Immature natural killer cell (primary cell): Measurements from ENCODE around the gene NOP53. TPM values are rescaled to one million over a fixed set of nuclear protein-coding genes. Genes with fewer than 3 reads are reported as not detected.
A peak's percentile ranks its signal among the peaks of the same experiment; 100 is the strongest.
"Not testable (repeated sequence)": the region's sequence is repeated elsewhere in the genome, so short reads cannot be mapped to it uniquely, and the experiment has no call there.

ENCODE experiments used
- DNase-seq, 3 donors: peaks; one replicate each; pipeline ENCODE4 v3.0.0; 2022; ENCODE audit warnings: mixed read lengths in 1 of 3
- H3K27ac Mint-ChIP-seq, 6 donors: one replicate each; pipeline ENCODE4 v1.8.0; 2020; ENCODE audit warnings: mixed read lengths in 6 of 6, mild to moderate bottlenecking in 5 of 6, inconsistent platforms in 4 of 6, moderate library complexity in 3 of 6
- H3K27me3 Mint-ChIP-seq, 3 donors: one replicate each; pipeline ENCODE4 v1.8.0; 2020 to 2021; ENCODE audit warnings: low read depth in 3 of 3, mild to moderate bottlenecking in 3 of 3, mixed read lengths in 3 of 3, moderate library complexity in 3 of 3, inconsistent platforms in 1 of 3
- H3K36me3 Mint-ChIP-seq, 3 donors: one replicate each; pipeline ENCODE4 v1.8.0; 2020; ENCODE audit warnings: mixed read lengths in 3 of 3, inconsistent platforms in 2 of 3, mild to moderate bottlenecking in 2 of 3
- H3K4me1 Mint-ChIP-seq, 2 donors: one replicate each; pipeline ENCODE4 v1.8.0; 2020; ENCODE audit warnings: inconsistent platforms in 2 of 2, mild to moderate bottlenecking in 2 of 2, mixed read lengths in 2 of 2, moderate library complexity in 1 of 2
- H3K4me3 Mint-ChIP-seq, 5 donors: one replicate each; pipeline ENCODE4 v1.8.0; 2020; ENCODE audit warnings: mild to moderate bottlenecking in 5 of 5, mixed read lengths in 5 of 5, inconsistent platforms in 3 of 5, moderate library complexity in 3 of 5
- H3K9me3 Mint-ChIP-seq, 6 donors: one replicate each; pipeline ENCODE4 v1.8.0; 2020; ENCODE audit warnings: mild to moderate bottlenecking in 6 of 6, mixed read lengths in 6 of 6, inconsistent platforms in 4 of 6, moderate library complexity in 3 of 6
- polyA plus RNA-seq, 3 donors: library from polyadenylated mRNA; unstranded; fragments of 300-500 nt; fragmentation: Illumina TruSeq; gene quantifications; one replicate each; pipeline ENCODE4 v1.2.3, GENCODE V29; 2021

Gene NOP53
- polyA plus RNA-seq, 3 donors from 2014 or later: 72.0 to 234 (median 101) TPM

- peaks cover 6 to 8% of the 10 kb centered on the region in 2 donors for H3K4me1 Mint-ChIP-seq
- H3K36me3 Mint-ChIP-seq: peaks cover 0 to 4% (median 0%) of the 10 kb centered on the region in 3 donors
- no peak overlapping the region for H3K4me3 Mint-ChIP-seq
- no peaks in the 10 kb centered on the region for H3K9me3 Mint-ChIP-seq
- no peak for DNase-seq
- H3K27ac Mint-ChIP-seq: no peak overlapping the region
- H3K27me3 Mint-ChIP-seq: peaks cover 12 to 14% (median 13%) of the 10 kb centered on the region in 3 donors
These were observed 18.9 kb upstream of the NOP53 start for GRCh38 chr19:47726467-47726866.

GRCh38 chr19:47728295-47728694, 17.1 kb upstream of the NOP53 start:
- peaks cover 7 to 16% (median 12%) of the 10 kb centered on the region in 3 donors for H3K27me3 Mint-ChIP-seq
- not testable (repeated sequence) for H3K27ac Mint-ChIP-seq, H3K4me3 Mint-ChIP-seq

GRCh38 chr19:47729468-47729798, 15.9 kb upstream of the NOP53 start:
- peak overlapping the region in 1 of 5 donors; percentile 55 for H3K4me3 Mint-ChIP-seq
- no peak overlapping the region for H3K27ac Mint-ChIP-seq
- H3K36me3 Mint-ChIP-seq: peaks cover 0 to 4% (median 0%) of the 10 kb centered on the region in 3 donors
- DNase-seq: no peak
- peaks cover 6 to 8% of the 10 kb centered on the region in 2 donors for H3K4me1 Mint-ChIP-seq
- peaks cover 7 to 16% (median 11%) of the 10 kb centered on the region in 3 donors for H3K27me3 Mint-ChIP-seq
- no peaks in the 10 kb centered on the region for H3K9me3 Mint-ChIP-seq

More at GRCh38 chr19:47728295-47728694, 17.1 kb upstream of the NOP53 start:
- not testable (repeated sequence) for H3K36me3 Mint-ChIP-seq, H3K4me1 Mint-ChIP-seq, DNase-seq, H3K9me3 Mint-ChIP-seq

- Mint-ChIP-seq H3K9me3 (no peaks in the 10 kb centered on the region), H3K27me3 (peaks cover 7 to 15% (median 10%) of the 10 kb centered on the region in 3 donors), H3K4me3 (no peak overlapping the region), H3K27ac (no peak overlapping the region), H3K4me1 (peaks cover 6 to 8% of the 10 kb centered on the region in 2 donors), H3K36me3 (peaks cover 0 to 4% (median 0%) of the 10 kb centered on the region in 3 donors)
- DNase-seq: no peak
These were observed 15.4 kb upstream of the NOP53 start for GRCh38 chr19:47729799-47730520.

- Mint-ChIP-seq H3K4me1 (peaks cover 6 to 8% of the 10 kb centered on the region in 2 donors), H3K9me3 (no peaks in the 10 kb centered on the region), H3K4me3 (no peak overlapping the region), H3K27ac (no peak overlapping the region), H3K36me3 (peaks cover 0 to 4% (median 0%) of the 10 kb centered on the region in 3 donors), H3K27me3 (peaks cover 7 to 14% (median 10%) of the 10 kb centered on the region in 3 donors)
- DNase-seq: no peak
These were observed 14.8 kb upstream of the NOP53 start for GRCh38 chr19:47730521-47730889.

- Mint-ChIP-seq H3K27ac (no peak overlapping the region), H3K4me3 (no peak overlapping the region), H3K36me3 (peaks cover 0 to 4% (median 0%) of the 10 kb centered on the region in 3 donors), H3K9me3 (no peaks in the 10 kb centered on the region), H3K27me3 (peaks cover 7 to 14% (median 10%) of the 10 kb centered on the region in 3 donors), H3K4me1 (peaks cover 6 to 8% of the 10 kb centered on the region in 2 donors)
- no peak for DNase-seq
These were observed 14.4 kb upstream of the NOP53 start for GRCh38 chr19:47730910-47731309.

GRCh38 chr19:47735131-47735530, 10.2 kb upstream of the NOP53 start:
- H3K36me3 Mint-ChIP-seq: peaks cover 0 to 4% (median 0%) of the 10 kb centered on the region in 3 donors
- H3K4me1 Mint-ChIP-seq: no peaks in the 10 kb centered on the region
- H3K27me3 Mint-ChIP-seq: peaks cover 3 to 6% (median 5%) of the 10 kb centered on the region in 3 donors
- DNase-seq: no peak
- no peaks in the 10 kb centered on the region for H3K9me3 Mint-ChIP-seq
- no peak overlapping the region for H3K27ac Mint-ChIP-seq
- no peak overlapping the region for H3K4me3 Mint-ChIP-seq

- Mint-ChIP-seq H3K36me3 (peaks cover 0 to 4% (median 0%) of the 10 kb centered on the region in 3 donors), H3K9me3 (no peaks in the 10 kb centered on the region), H3K27me3 (peaks cover 5 to 16% (median 5%) of the 10 kb centered on the region in 3 donors), H3K4me3 (no peak overlapping the region), H3K27ac (no peak overlapping the region), H3K4me1 (peaks cover 8 to 20% of the 10 kb centered on the region in 2 donors)
- no peak for DNase-seq
These were observed 4.4 kb upstream of the NOP53 start for GRCh38 chr19:47740866-47741519.

GRCh38 chr19:47741544-47742140, 3.7 kb upstream of the NOP53 start:
- Mint-ChIP-seq H3K4me3 (peak overlapping the region in 2 of 5 donors; percentile 27 to 49), H3K27me3 (peaks cover 5 to 16% (median 5%) of the 10 kb centered on the region in 3 donors), H3K36me3 (peaks cover 0 to 4% (median 0%) of the 10 kb centered on the region in 3 donors), H3K4me1 (peaks cover 11 to 22% of the 10 kb centered on the region in 2 donors), H3K27ac (peak overlapping the region in 1 of 6 donors; percentile 3), H3K9me3 (no peaks in the 10 kb centered on the region)
- no peak for DNase-seq

- peak overlapping the region in 3 of 5 donors; percentile 14 to 27 (median 15) for H3K4me3 Mint-ChIP-seq
- H3K4me1 Mint-ChIP-seq: peaks cover 17 to 26% of the 10 kb centered on the region in 2 donors
- no peaks in the 10 kb centered on the region for H3K9me3 Mint-ChIP-seq
- DNase-seq: no peak
- H3K27me3 Mint-ChIP-seq: peaks cover 5 to 16% (median 5%) of the 10 kb centered on the region in 3 donors
- peaks cover 0 to 4% (median 0%) of the 10 kb centered on the region in 3 donors for H3K36me3 Mint-ChIP-seq
- no peak overlapping the region for H3K27ac Mint-ChIP-seq
These were observed 2.7 kb upstream of the NOP53 start for GRCh38 chr19:47742634-47743033.

GRCh38 chr19:47746129-47746528, 783 bp downstream of the NOP53 start:
- not testable (repeated sequence) for H3K27me3 Mint-ChIP-seq, H3K9me3 Mint-ChIP-seq, H3K36me3 Mint-ChIP-seq, DNase-seq
- peaks cover 30 to 40% of the 10 kb centered on the region in 2 donors for H3K4me1 Mint-ChIP-seq
- H3K27ac Mint-ChIP-seq: peak overlapping the region; percentile 96 to 100 (median 98)
- peak overlapping the region; percentile 95 to 99 (median 98) for H3K4me3 Mint-ChIP-seq

- peaks cover 5 to 14% (median 11%) of the 10 kb centered on the region in 3 donors for H3K27me3 Mint-ChIP-seq
- peaks cover 30 to 31% of the 10 kb centered on the region in 2 donors for H3K4me1 Mint-ChIP-seq
- peak overlapping the region in 2 of 5 donors; percentile 2 to 18 for H3K4me3 Mint-ChIP-seq
- H3K27ac Mint-ChIP-seq: peak overlapping the region in 3 of 6 donors; percentile 18 to 60 (median 32)
- H3K9me3 Mint-ChIP-seq: no peaks in the 10 kb centered on the region
- peaks cover 16 to 19% (median 17%) of the 10 kb centered on the region in 3 donors for H3K36me3 Mint-ChIP-seq
- DNase-seq: no peak
These were observed 4.0 kb downstream of the NOP53 start for GRCh38 chr19:47749326-47749725.

- DNase-seq: no peak
- peaks cover 12 to 19% (median 17%) of the 10 kb centered on the region in 3 donors for H3K36me3 Mint-ChIP-seq
- H3K9me3 Mint-ChIP-seq: no peaks in the 10 kb centered on the region
- peak overlapping the region in 1 of 6 donors; percentile 30 for H3K27ac Mint-ChIP-seq
- peaks cover 20 to 22% of the 10 kb centered on the region in 2 donors for H3K4me1 Mint-ChIP-seq
- H3K4me3 Mint-ChIP-seq: no peak overlapping the region
- H3K27me3 Mint-ChIP-seq: peaks cover 0 to 9% (median 7%) of the 10 kb centered on the region in 3 donors
These were observed 5.4 kb downstream of the NOP53 start for GRCh38 chr19:47750752-47751151.
